Heart left ventricle (tissue), 16 donors: ENCODE results near the gene SH3YL1. TPM values are rescaled to one million over a fixed set of nuclear protein-coding genes. Genes with fewer than 3 reads are reported as not detected.
A peak's percentile ranks its signal among the peaks of the same experiment; 100 is the strongest.

ENCODE experiments used
- ATAC-seq, 4 donors: fragments of 200-7000 bp; cut with Tn5 transposase; one replicate each; pipeline ENCODE4 v1.9.1; 2020 to 2022; ENCODE audit warnings: moderate library complexity in 4 of 4, mild to moderate bottlenecking in 3 of 4, moderate number of reproducible peaks in 1 of 4
- DNase-seq, 5 donors: peaks; one replicate each; pipeline ENCODE4 v3.0.0-alpha.2; 2020
- H3K27ac ChIP-seq, 12 donors: fragments of 200-600 bp; sonication (generic) in 4 of 12; one replicate each; pipeline versions ENCODE4 v1.5.0 to v1.8.0; 2016 to 2022; ENCODE audit warnings: mild to moderate bottlenecking in 2 of 12
- H3K27me3 ChIP-seq, 9 donors: fragments of 200-600 bp; sonication (generic) in 2 of 9; one replicate each; pipeline versions ENCODE4 v1.5.1 to v1.8.0; 2016 to 2022; ENCODE audit warnings: mild to moderate bottlenecking in 3 of 9
- H3K36me3 ChIP-seq, 9 donors: fragments of 200-600 bp; sonication (generic) in 2 of 9; one replicate each; pipeline versions ENCODE4 v1.5.0 to v1.8.0; 2018 to 2022; ENCODE audit warnings: mild to moderate bottlenecking in 2 of 9
- H3K4me1 ChIP-seq, 12 donors: fragments of 200-600 bp; sonication (generic) in 4 of 12; one replicate each; pipeline versions ENCODE4 v1.5.0 to v1.8.0; 2016 to 2022; ENCODE audit warnings: mild to moderate bottlenecking in 3 of 12
- H3K4me3 ChIP-seq, 12 donors: fragments of 200-600 bp; sonication (generic) in 4 of 12; one replicate each; pipeline versions ENCODE4 v1.5.0 to v1.8.0; 2017 to 2022; ENCODE audit warnings: mild to moderate bottlenecking in 9 of 12, moderate library complexity in 4 of 12
- H3K9me3 ChIP-seq, 12 donors: fragments of 200-600 bp; sonication (generic) in 4 of 12; one replicate each; pipeline versions ENCODE4 v1.5.0 to v1.8.0; 2016 to 2022; ENCODE audit warnings: mild to moderate bottlenecking in 1 of 12
- POLR2A ChIP-seq, 2 donors: fragments of 450-650 bp; IDR thresholded peaks; one replicate each; pipeline ENCODE4 v1.6.1; 2017; ENCODE audit warnings: antibody characterized with exemption in 2 of 2, mild to moderate bottlenecking in 2 of 2, moderate library complexity in 2 of 2
- WGBS, 4 donors: extraction: QIAGEN DNeasy Blood & Tissue Kit in 2 of 4; methylation state at CpG; one replicate each; pipeline versions ENCODE4 v1.1.5 to v1.1.7; 2013 to 2018; 5-methylcytosine and 5-hydroxymethylcytosine counted together
- intact Hi-C, 10 donors: fragments of 100-400 bp; cut with DNase I; formaldehyde crosslinking; loops; one replicate each; pipeline versions ENCODE4 v1.11.1 to v1.14.2; 2022
- polyA plus RNA-seq, 2 donors: library from polyadenylated mRNA; stranded (reverse); fragments of 200-250 nt; gene quantifications; one replicate each; pipeline ENCODE4 v1.2.3, GENCODE V29; 2013
- total RNA-seq, 9 donors: library from RNA; depleted of rRNA in 2 of 9; stranded (reverse); fragments of >200 nt in 2 of 9; fragmentation: NEBNext Ultra II Directional in 3 of 9; extraction: Animal tissue kit (Norgen Biotek cat#: 25700) in 3 of 9; gene quantifications; one replicate each; pipeline versions ENCODE4 v1.1.0 to v1.2.4, GENCODE V29; 2016 to 2023
- TF ChIP-seq, protein P1 (sequence below), 12 donors: fragments of 200-600 bp; sonication (generic) in 4 of 12; IDR thresholded peaks; one replicate each; pipeline versions ENCODE4 v1.5.0 to v1.8.0; 2018 to 2022; ENCODE audit warnings: antibody characterized with exemption in 12 of 12, mild to moderate bottlenecking in 5 of 12
- donor health status: ischemic (EF 13 %, LVEDD 7.1; RV severe dilation, severe dysfunction).
- donor health status: healthy with polysubstance abuse.
- donor health status: DM: no; HTN: yes; CAD: no.
- donor health status: DM: no; HTN: no; CAD: no.
- donor health status: ischemic (EF 25% LVEDD 6.9; RV normal size, moderate dysfunction).
- donor health status: ischemic (EF 25% LVEDD 5.7; RV mildly dilated, moderate dysfunction).
- donor health status: healthy.
- donor health status: DM: yes; HTN: yes; CAD: no.
- donor health status: ischemic (EF 35%, LVEDD 5.7; RV mildly dilated, moderate dysfunction).
- donor health status: nonischemic (EF 11% LVEDD 7.7; RV severe dilation, severe dysfunction).
- donor health status: DM: yes; HTN: yes; CAD: no.
- donor health status: PGD.
- donor health status: ischemic (EF 29% LVEDD 5.4; RV normal size, mild dysfunction).
- donor health status: nonischemic (EF 23%, LVEDD 6.1; RV moderate dilation, normal function).

SH3YL1 gene
- total and polyA plus RNA-seq, 11 donors = 4.9 to 16.4 (median 10.5) TPM

DNA sequence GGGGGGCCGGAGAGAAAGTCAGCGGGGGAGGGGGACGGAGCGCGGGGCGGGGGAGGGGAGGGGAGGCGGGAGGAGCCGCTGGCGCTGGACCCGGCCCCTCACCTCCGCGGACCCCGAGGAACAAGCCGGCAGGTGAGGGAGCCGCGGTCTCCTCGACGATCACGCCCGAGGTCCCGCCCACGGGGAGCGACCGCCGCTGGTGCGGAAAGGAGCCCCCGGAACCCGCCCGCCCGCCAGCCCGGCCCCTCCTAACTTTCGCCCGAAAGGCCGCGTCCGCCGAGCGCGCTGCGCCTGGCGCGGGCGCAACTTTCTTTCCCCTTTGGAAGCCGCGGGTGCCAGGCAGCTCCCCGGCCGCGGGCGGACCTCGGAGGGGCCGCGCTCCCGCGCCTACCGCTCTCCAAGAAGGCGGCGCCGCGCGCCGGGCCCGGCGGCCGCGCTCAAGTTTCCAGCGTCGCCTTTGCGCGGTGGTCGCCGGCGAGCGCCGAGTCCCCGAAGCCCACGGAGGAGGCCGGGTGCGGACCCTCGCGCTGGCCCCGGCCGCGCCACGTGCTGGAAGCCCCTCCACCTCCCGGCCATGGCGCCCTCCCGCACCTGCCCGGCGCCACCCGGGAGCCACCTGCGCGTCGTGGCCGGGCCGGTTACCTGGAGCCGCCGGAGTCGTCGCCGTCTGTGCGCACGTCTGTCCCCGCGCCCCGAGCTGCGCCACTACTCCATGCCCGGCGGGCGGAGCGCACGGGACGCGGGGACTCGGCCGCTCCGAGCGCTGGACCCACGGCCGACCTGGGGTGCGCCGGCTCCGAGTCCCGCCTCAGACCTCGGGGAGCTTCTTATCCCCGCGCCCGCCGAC is 24.3 kb upstream of the SH3YL1 start, which contains the start of gene ALKAL2:
Gene ALKAL2, minus strand, starts transcription at position 181 of the 847 bp plus-strand sequence. CDS start 256 bp downstream, outside the sequence.
- 1% methylated on average over 45 to 128 of the region's 128 CpGs for WGBS, 4 donors
- ATAC-seq (no peak), DNase-seq (no peak)
- Histone ChIP-seq H3K4me3 (peak within 1 kb of the TSS; percentile 24 to 57 (median 50)), H3K27me3 (peaks cover 0 to 57% (median 17%) of the 10 kb centered on the region in 9 donors), H3K4me1 (peaks cover 8 to 41% (median 19%) of the 10 kb centered on the region in 12 donors), H3K9me3 (no peaks in the 10 kb centered on the region), H3K36me3 (peaks cover 0 to 2% (median 0%) of the 10 kb centered on the region in 9 donors), H3K27ac (no peak within 1 kb of the TSS)
- TF ChIP-seq, protein P1, sequence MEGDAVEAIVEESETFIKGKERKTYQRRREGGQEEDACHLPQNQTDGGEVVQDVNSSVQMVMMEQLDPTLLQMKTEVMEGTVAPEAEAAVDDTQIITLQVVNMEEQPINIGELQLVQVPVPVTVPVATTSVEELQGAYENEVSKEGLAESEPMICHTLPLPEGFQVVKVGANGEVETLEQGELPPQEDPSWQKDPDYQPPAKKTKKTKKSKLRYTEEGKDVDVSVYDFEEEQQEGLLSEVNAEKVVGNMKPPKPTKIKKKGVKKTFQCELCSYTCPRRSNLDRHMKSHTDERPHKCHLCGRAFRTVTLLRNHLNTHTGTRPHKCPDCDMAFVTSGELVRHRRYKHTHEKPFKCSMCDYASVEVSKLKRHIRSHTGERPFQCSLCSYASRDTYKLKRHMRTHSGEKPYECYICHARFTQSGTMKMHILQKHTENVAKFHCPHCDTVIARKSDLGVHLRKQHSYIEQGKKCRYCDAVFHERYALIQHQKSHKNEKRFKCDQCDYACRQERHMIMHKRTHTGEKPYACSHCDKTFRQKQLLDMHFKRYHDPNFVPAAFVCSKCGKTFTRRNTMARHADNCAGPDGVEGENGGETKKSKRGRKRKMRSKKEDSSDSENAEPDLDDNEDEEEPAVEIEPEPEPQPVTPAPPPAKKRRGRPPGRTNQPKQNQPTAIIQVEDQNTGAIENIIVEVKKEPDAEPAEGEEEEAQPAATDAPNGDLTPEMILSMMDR (IDR thresholded peaks at IDR 0.05) = no peak
- no peak for TF ChIP-seq POLR2A (IDR thresholded peaks at IDR 0.05)
- intact Hi-C loops = loop anchor here in 5 of 10 donors (5.0 kb wide), 2 partner anchors 41 to 116 kb away; no protein-coding TSS in a partner anchor

DNA sequence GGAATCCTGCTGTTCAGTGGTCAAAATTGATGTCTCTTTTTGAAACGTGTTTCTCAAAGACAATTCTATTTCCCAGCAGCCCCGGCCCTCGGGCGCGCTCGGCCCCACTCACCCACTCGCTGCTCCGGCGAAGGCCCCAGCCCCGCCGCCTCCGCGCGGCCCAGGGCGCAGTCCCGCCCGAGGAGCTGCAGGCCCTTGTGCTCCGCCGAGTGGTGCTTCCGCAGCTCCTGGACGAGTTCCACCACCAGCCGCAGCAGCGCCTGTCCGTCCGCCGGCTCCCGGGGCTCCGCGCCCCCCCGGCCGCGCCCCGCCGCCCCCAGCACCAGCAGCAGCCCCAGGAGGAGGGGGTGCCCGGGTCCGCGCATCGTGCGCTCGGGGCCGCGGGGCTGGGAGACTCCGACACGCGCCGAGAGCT is 23.6 kb upstream of the SH3YL1 start:
- peaks cover 0 to 5% (median 2%) of the 10 kb centered on the region in 9 donors for H3K36me3 ChIP-seq
- H3K9me3 ChIP-seq = no peaks in the 10 kb centered on the region
- intact Hi-C loops = loop anchor here in 5 of 10 donors (5.0 kb wide), 2 partner anchors 40 to 115 kb away; no protein-coding TSS in a partner anchor
- H3K27ac ChIP-seq = no peak overlapping the region
- 0 to 3% (median 1%) methylated on average over 23 to 46 of the region's 46 CpGs for WGBS, 4 donors
- ATAC-seq = peak in 3 of 4 donors; percentile 48 to 62 (median 57)
- peaks cover 0 to 53% (median 17%) of the 10 kb centered on the region in 9 donors for H3K27me3 ChIP-seq
- peaks cover 8 to 41% (median 19%) of the 10 kb centered on the region in 12 donors for H3K4me1 ChIP-seq
- peak in 1 of 5 donors; percentile 28 for DNase-seq
- TF ChIP-seq, protein P1 (IDR thresholded peaks at IDR 0.05) = no peak
- TF ChIP-seq POLR2A (IDR thresholded peaks at IDR 0.05) = no peak
- peak overlapping the region; percentile 24 to 57 (median 50) for H3K4me3 ChIP-seq

DNA sequence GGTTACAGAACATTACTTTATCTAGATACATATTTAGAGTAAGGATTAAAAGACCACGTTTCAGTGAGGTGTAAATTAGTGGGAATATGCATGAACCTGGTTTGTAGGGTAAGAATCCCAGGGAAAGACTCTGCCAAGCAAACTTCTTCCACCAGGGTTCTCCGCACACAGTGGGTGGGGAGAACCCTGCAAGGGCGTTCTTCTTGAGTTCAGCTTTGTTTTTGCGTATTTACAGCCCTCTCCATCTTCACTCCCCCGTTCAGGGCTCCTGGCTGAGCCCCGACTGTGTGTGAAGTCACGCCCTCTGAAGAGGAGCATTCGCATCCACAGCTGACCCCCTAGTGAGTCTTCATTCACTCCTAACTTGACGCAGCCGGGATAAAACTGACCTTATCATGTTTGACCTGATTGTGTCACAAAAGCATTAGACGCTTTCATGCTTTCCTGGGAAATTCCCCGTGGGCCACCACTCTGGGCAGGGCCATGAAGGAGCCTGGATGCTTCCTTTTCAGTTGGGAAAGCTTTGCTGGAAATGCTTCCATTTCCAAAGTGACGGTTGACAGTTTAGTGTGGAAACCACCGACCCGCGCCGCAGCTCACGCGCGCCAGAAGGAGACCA is 23.1 kb upstream of the SH3YL1 start:
- no peak for DNase-seq
- Histone ChIP-seq H3K27me3 (peaks cover 0 to 47% (median 17%) of the 10 kb centered on the region in 9 donors), H3K4me3 (peak overlapping the region in 9 of 12 donors; percentile 27 to 57 (median 51)), H3K36me3 (peaks cover 0 to 11% (median 8%) of the 10 kb centered on the region in 9 donors), H3K9me3 (no peaks in the 10 kb centered on the region), H3K27ac (no peak overlapping the region), H3K4me1 (peaks cover 8 to 41% (median 19%) of the 10 kb centered on the region in 12 donors)
- 38 to 39% (median 38%) methylated on average over 20 of the region's 20 CpGs for WGBS, 4 donors
- no peak for ATAC-seq
- intact Hi-C loops = loop anchor here in 5 of 10 donors (5.0 kb wide), 2 partner anchors 40 to 115 kb away; no protein-coding TSS in a partner anchor
- TF ChIP-seq POLR2A (IDR thresholded peaks at IDR 0.05) = no peak
- TF ChIP-seq, protein P1 (IDR thresholded peaks at IDR 0.05) = no peak
